Measurements from ENCODE around the gene C3orf33.

DNA sequence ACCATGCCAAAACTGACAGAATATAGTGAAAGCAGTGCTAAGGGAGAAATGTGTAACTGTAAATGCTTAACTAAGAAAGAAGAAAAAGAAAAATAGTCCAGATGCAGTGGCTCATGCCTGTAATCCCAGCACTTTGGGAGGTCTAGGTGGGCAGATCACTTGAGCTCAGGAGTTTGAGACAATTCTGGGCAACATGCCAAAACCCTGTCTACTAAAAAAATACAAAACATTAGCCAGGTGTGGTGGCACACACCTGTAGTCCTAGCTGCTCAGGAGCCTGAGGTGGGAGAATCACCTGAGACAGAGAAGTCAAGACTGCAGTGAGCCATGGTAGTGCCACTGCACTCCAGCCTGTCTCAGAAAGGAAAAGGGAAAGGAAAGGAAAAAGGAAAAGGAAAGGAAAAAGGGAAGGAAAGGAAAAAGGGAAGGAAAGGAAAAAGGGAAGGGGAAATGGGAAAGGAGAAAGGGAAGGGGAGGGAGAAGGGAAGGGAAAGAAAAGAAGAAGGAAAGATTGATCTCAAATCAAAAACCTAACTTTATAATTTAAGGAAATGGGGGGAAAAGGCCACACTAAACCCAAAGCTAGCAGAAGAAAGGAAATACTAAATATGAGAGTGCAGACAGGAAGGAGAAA, 20.3 kb downstream of the C3orf33 start:
- TF ChIP-seq CTCF (IDR thresholded peaks at IDR 0.05; ENCODE audit: poor library complexity) (no peak), EZH2phosphoT487 (IDR thresholded peaks at IDR 0.05; ENCODE audit: low read depth, severe bottlenecking, unreplicated experiment) (no peak), EZH2 (IDR thresholded peaks at IDR 0.05; ENCODE audit: borderline replicate concordance) (no peak)

All from hepatocyte (in vitro differentiated cells).